ENCODE data around the gene PTPRD. TPM values are rescaled to one million over a fixed set of nuclear protein-coding genes. Genes with fewer than 3 reads are reported as not detected.

Gene PTPRD
- total RNA-seq, 1 experiment from 2014 or later, result 0.02 TPM

DNA sequence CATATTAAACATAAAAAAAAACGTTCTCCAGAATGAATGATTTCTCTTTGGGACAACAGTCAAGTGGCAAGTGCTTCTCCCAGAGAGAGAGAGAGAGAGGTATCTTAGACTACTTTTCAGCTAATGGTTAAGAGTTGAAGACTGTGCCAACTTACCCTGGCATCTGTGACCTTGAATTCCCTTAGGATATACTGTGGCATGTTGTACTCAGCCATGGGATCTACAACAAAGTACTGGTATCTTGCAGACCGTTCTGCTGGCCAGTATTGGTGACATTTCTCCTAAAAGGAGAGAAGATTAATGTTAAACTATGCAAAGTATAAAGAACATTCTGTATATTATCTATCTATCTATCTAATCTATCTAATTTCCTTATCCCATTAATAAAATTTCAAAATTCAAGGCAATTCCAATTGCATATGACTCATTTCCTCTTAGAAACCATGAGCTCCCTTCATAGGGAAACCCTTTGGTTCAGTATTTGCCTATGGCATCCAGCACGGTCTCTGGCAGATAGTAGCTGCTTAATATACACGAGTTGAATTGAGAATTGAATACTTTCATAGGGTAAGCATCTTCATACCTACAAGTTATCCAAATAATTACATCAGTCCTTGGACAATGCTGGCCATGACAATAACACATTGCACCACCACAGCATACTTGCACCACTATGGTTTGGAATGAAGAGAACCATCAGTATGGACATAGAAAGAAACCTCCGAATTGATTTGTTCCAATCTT is 2273.9 kb downstream of the PTPRD start:
- H3K9ac ChIP-seq (ENCODE audit: low read length), result no peak overlapping the region
- CTCF ChIA-PET, result no interaction called here
- no peaks in the 10 kb centered on the region for H3K9me2 ChIP-seq (ENCODE audit: insufficient read depth)
- no peak for ATAC-seq
- H3K79me2 ChIP-seq (ENCODE audit: insufficient read depth, low read length), result no peaks in the 10 kb centered on the region
- H3K9me3 ChIP-seq (ENCODE audit: control insufficient read depth in 1 of 2, insufficient read depth in 1 of 2, low read depth in 1 of 2, low read length in 2 of 2), result peaks cover 12 to 23% of the 10 kb centered on the region in 2 experiments; a peak in 2 of 4 replicates
- RAD21 ChIA-PET (ENCODE audit: low non-redundant PET in 1 of 2, low total read pairs in 2 of 2, uncharacterized antibody in 2 of 2, unreplicated experiment in 2 of 2), result no interaction called here
- no peak for TF ChIP-seq CBX3 (IDR thresholded peaks at IDR 0.05; ENCODE audit: low read depth)
- no peak for TF ChIP-seq EZH2 (IDR thresholded peaks at IDR 0.05)
- TF ChIP-seq CEBPB (IDR thresholded peaks at IDR 0.05; ENCODE audit: low read depth), result no peak
- no peak for TF ChIP-seq JUND (IDR thresholded peaks at IDR 0.05)
- no peak for TF ChIP-seq RAD21 (IDR thresholded peaks at IDR 0.05; ENCODE audit: low read depth)
- no peak for TF ChIP-seq ZBTB33 (IDR thresholded peaks at IDR 0.05; ENCODE audit: extremely low read depth, insufficient replicate concordance, low read length)
- no peak for TF ChIP-seq SRF (IDR thresholded peaks at IDR 0.05; ENCODE audit: low read depth)
- TF ChIP-seq ZNF274 (IDR thresholded peaks at IDR 0.05; ENCODE audit: low read depth, low read length), result no peak
- TF ChIP-seq POLR2A (IDR thresholded peaks at IDR 0.05; ENCODE audit: borderline replicate concordance, extremely low read depth, insufficient read depth, insufficient read length), result no peak
- TF ChIP-seq ZFX (IDR thresholded peaks at IDR 0.05), result no peak
- no peak for TF ChIP-seq EGR1 (IDR thresholded peaks at IDR 0.05; ENCODE audit: low read depth)
- no peak for TF ChIP-seq YY1 (IDR thresholded peaks at IDR 0.05; ENCODE audit: extremely low read depth, insufficient replicate concordance, low read depth, low read length)
- TF ChIP-seq SP1 (IDR thresholded peaks at IDR 0.05; ENCODE audit: low read depth), result no peak
- TF ChIP-seq ELF1 (IDR thresholded peaks at IDR 0.05; ENCODE audit: borderline replicate concordance, low read depth), result no peak
- TF ChIP-seq, protein P1, sequence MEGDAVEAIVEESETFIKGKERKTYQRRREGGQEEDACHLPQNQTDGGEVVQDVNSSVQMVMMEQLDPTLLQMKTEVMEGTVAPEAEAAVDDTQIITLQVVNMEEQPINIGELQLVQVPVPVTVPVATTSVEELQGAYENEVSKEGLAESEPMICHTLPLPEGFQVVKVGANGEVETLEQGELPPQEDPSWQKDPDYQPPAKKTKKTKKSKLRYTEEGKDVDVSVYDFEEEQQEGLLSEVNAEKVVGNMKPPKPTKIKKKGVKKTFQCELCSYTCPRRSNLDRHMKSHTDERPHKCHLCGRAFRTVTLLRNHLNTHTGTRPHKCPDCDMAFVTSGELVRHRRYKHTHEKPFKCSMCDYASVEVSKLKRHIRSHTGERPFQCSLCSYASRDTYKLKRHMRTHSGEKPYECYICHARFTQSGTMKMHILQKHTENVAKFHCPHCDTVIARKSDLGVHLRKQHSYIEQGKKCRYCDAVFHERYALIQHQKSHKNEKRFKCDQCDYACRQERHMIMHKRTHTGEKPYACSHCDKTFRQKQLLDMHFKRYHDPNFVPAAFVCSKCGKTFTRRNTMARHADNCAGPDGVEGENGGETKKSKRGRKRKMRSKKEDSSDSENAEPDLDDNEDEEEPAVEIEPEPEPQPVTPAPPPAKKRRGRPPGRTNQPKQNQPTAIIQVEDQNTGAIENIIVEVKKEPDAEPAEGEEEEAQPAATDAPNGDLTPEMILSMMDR (IDR thresholded peaks at IDR 0.05 in 2 of 3, conservative IDR thresholded peaks at IDR 0.05 in 1 of 3; ENCODE audit: borderline replicate concordance in 1 of 3, insufficient read depth in 1 of 3, low read depth in 2 of 3, low read length in 2 of 3), result no peak
- TF ChIP-seq, protein P2, sequence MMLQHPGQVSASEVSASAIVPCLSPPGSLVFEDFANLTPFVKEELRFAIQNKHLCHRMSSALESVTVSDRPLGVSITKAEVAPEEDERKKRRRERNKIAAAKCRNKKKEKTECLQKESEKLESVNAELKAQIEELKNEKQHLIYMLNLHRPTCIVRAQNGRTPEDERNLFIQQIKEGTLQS (IDR thresholded peaks at IDR 0.05), result no peak
- DNase-seq (ENCODE audit: low read depth, low spot score), result no peak
- POLR2A ChIA-PET, result no interaction called here
- no peaks in the 10 kb centered on the region for H3K36me3 ChIP-seq (ENCODE audit: control insufficient read depth in 1 of 2, insufficient read depth in 2 of 2, low read length in 2 of 2)
- no peak overlapping the region for H3K4me3 ChIP-seq (replicated peaks in 1 of 2; ENCODE audit: low read depth in 1 of 2, low read length in 2 of 2)
- no TSS peak for BruUV-seq (replicated peaks)
- H2AFZ ChIP-seq (ENCODE audit: low read depth, low read length, poor library complexity, severe bottlenecking), result no peak overlapping the region
- H3K27ac ChIP-seq (ENCODE audit: low read depth, low read length), result no peak overlapping the region
- no peaks in the 10 kb centered on the region for H3K4me1 ChIP-seq (ENCODE audit: control insufficient read depth in 1 of 2, insufficient read depth in 2 of 2, low read length in 2 of 2)
- H3K27me3 ChIP-seq (ENCODE audit: insufficient read depth, low read length), result no peaks in the 10 kb centered on the region
- intact Hi-C loops (cut with micrococcal nuclease), result no loop called here
- no peak overlapping the region for H3K4me2 ChIP-seq (ENCODE audit: low read length)
- H4K20me1 ChIP-seq (ENCODE audit: insufficient read depth), result no peaks in the 10 kb centered on the region
